Astrocyte of the hippocampus (primary cell): Measurements from ENCODE around the gene DAZL.

ENCODE experiments used
- DNase-seq: peaks from one replicate; pipeline ENCODE4 v3.0.0; 2011; ENCODE audit warnings: low read depth, low spot score

The DAZL gene

GRCh38 chr3:16545413-16546185, 59.6 kb downstream of the DAZL start:
- DNase-seq: no peak

- DNase-seq: no peak
Measured at GRCh38 chr3:16543242-16543864, 61.9 kb downstream of the DAZL start.

DNA sequence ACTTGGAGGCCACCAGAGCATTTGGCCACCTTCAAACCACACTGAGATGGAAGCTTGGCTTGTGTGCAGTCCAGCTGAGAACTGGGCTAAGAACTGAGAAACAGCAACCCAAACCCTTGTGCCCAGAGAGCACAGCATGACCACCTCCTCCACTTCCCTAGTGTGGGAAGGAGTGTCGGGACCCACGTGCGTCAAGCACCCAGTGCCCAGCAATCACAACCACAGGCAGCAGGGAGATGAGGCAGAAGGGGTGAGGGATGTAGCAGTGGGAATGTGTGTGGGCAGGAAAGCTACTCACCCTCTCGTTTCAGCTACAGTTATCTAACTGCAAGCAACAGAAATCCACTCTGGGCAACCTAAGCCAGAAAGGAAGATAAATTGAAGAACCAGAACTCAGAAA, 66.7 kb downstream of the DAZL start:
- DNase-seq: no peak

- no peak for DNase-seq
Measured at GRCh38 chr3:16536996-16537395, 68.2 kb downstream of the DAZL start.
